ENCODE data around the gene GTF2F2.

Gene GTF2F2

DNA sequence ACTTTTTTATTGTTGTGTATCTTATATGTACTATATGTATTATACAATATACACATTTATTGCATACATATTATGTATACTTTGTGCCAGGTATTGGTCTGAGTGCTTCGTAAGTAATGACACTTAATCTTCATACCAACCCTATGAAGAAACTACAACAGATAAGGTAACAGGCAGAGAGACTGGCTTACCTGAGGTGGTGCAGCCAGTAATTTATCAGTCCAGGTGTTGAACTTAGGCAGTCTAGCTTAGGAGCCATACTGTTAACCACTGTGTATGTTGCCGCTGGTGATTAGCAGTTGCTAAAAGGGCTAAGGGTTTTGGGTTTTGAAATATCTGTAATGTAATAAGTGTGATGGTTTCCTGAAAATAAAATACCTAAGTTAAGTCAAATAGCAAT is 134.1 kb downstream of the GTF2F2 start:
- H3K27ac ChIP-seq (replicated peaks; ENCODE audit: low read length), result no peak overlapping the region

GRCh38 chr13:45255247-45255987 is 135.1 kb downstream of the GTF2F2 start:
- no peak overlapping the region for H3K4me3 ChIP-seq (ENCODE audit: low read length in 2 of 2)
- WGBS, 2 donors (ENCODE audit: extremely low coverage in 2 of 2, insufficient read length in 2 of 2, insufficient replicate concordance in 1 of 2), result no CpG with 5 or more reads among the region's 1 CpG
- H4K91ac ChIP-seq (ENCODE audit: low read depth, low read length, poor library complexity), result no peak overlapping the region

More for the DNA sequence above, 134.1 kb downstream of the GTF2F2 start:
- H3K4me1 ChIP-seq (ENCODE audit: control insufficient read depth in 2 of 2, insufficient read depth in 1 of 2, low read depth in 1 of 2, low read length in 2 of 2), result no peaks in the 10 kb centered on the region
- no peak overlapping the region for H3K9ac ChIP-seq (ENCODE audit: low read depth, low read length, poor library complexity)
- no peaks in the 10 kb centered on the region for H3K27me3 ChIP-seq (ENCODE audit: control insufficient read depth in 3 of 3, insufficient read depth in 3 of 3, low read depth in 1 of 3, low read length in 3 of 3)
- H3K79me1 ChIP-seq (ENCODE audit: low read depth, low read length), result no peaks in the 10 kb centered on the region
- whole genome bisulfite sequencing, 2 donors (ENCODE audit: extremely low coverage in 2 of 2, insufficient read length in 2 of 2, insufficient replicate concordance in 1 of 2), result no CpG with 5 or more reads among the region's 2 CpGs
- DNase-seq (ENCODE audit: low spot score), result no peak
- H3K4ac ChIP-seq (ENCODE audit: low read length), result no peak overlapping the region
- H3K4me3 ChIP-seq (ENCODE audit: low read length in 2 of 2), result no peak overlapping the region
- no peak overlapping the region for H3K4me2 ChIP-seq (ENCODE audit: insufficient read depth, low read length, poor library complexity, severe bottlenecking)
- no peak overlapping the region for H2BK120ac ChIP-seq (ENCODE audit: low read depth, low read length)
- no peak overlapping the region for H4K91ac ChIP-seq (ENCODE audit: low read depth, low read length, poor library complexity)
- H3K36me3 ChIP-seq (replicated peaks in 1 of 2; ENCODE audit: control insufficient read depth in 2 of 2, insufficient read depth in 2 of 2, low read length in 2 of 2), result peaks cover 4 to 19% of the 10 kb centered on the region in 2 donors
- no peak overlapping the region for H2BK12ac ChIP-seq (ENCODE audit: low read length)
- no peak overlapping the region for H3K14ac ChIP-seq (ENCODE audit: low read length)
- no peaks in the 10 kb centered on the region for H3K9me3 ChIP-seq (replicated peaks in 1 of 2; ENCODE audit: control insufficient read depth in 2 of 2, insufficient read depth in 1 of 2, low read depth in 1 of 2, low read length in 2 of 2)
- no peak overlapping the region for H2BK5ac ChIP-seq (ENCODE audit: low read length)
- no peak overlapping the region for H2BK15ac ChIP-seq (ENCODE audit: low read length)
- H3K23ac ChIP-seq (ENCODE audit: low read depth, low read length, poor library complexity), result no peak overlapping the region
- H4K8ac ChIP-seq (ENCODE audit: low read depth, low read length), result no peak overlapping the region
- no peak overlapping the region for H2AK5ac ChIP-seq (ENCODE audit: low read depth, low read length)
- no peak overlapping the region for H3K18ac ChIP-seq (ENCODE audit: low read length)
- no peak overlapping the region for H2AFZ ChIP-seq (ENCODE audit: low read length)

GRCh38 chr13:45256254-45256653 is 135.9 kb downstream of the GTF2F2 start:
- H3K14ac ChIP-seq (ENCODE audit: low read length), result no peak overlapping the region
- no peak overlapping the region for H4K8ac ChIP-seq (ENCODE audit: low read depth, low read length)
- H2AFZ ChIP-seq (ENCODE audit: low read length), result no peak overlapping the region
- H3K9ac ChIP-seq (ENCODE audit: low read depth, low read length, poor library complexity), result no peak overlapping the region
- H2BK12ac ChIP-seq (ENCODE audit: low read length), result no peak overlapping the region
- no peak overlapping the region for H2BK120ac ChIP-seq (ENCODE audit: low read depth, low read length)
- H3K4me2 ChIP-seq (ENCODE audit: insufficient read depth, low read length, poor library complexity, severe bottlenecking), result no peak overlapping the region
- H2AK5ac ChIP-seq (ENCODE audit: low read depth, low read length), result no peak overlapping the region
- no peak overlapping the region for H4K91ac ChIP-seq (ENCODE audit: low read depth, low read length, poor library complexity)
- no peaks in the 10 kb centered on the region for H3K4me1 ChIP-seq (ENCODE audit: control insufficient read depth in 2 of 2, insufficient read depth in 1 of 2, low read depth in 1 of 2, low read length in 2 of 2)
- H3K4ac ChIP-seq (ENCODE audit: low read length), result no peak overlapping the region
- no peak overlapping the region for H2BK5ac ChIP-seq (ENCODE audit: low read length)
- peaks cover 4 to 19% of the 10 kb centered on the region in 2 donors for H3K36me3 ChIP-seq (replicated peaks in 1 of 2; ENCODE audit: control insufficient read depth in 2 of 2, insufficient read depth in 2 of 2, low read length in 2 of 2)
- no peak for DNase-seq (ENCODE audit: low spot score)
- no peak overlapping the region for H2BK15ac ChIP-seq (ENCODE audit: low read length)
- no CpG with 5 or more reads among the region's 1 CpG for WGBS, 2 donors (ENCODE audit: extremely low coverage in 2 of 2, insufficient read length in 2 of 2, insufficient replicate concordance in 1 of 2)
- peaks cover 1% of the 10 kb centered on the region for H3K79me1 ChIP-seq (ENCODE audit: low read depth, low read length)
- H3K4me3 ChIP-seq (ENCODE audit: low read length in 2 of 2), result no peak overlapping the region
- H3K18ac ChIP-seq (ENCODE audit: low read length), result no peak overlapping the region
- no peak overlapping the region for H3K27ac ChIP-seq (replicated peaks; ENCODE audit: low read length)
- no peaks in the 10 kb centered on the region for H3K9me3 ChIP-seq (replicated peaks in 1 of 2; ENCODE audit: control insufficient read depth in 2 of 2, insufficient read depth in 1 of 2, low read depth in 1 of 2, low read length in 2 of 2)
- H3K23ac ChIP-seq (ENCODE audit: low read depth, low read length, poor library complexity), result no peak overlapping the region
- H3K27me3 ChIP-seq (ENCODE audit: control insufficient read depth in 3 of 3, insufficient read depth in 3 of 3, low read depth in 1 of 3, low read length in 3 of 3), result no peaks in the 10 kb centered on the region

More at GRCh38 chr13:45255247-45255987, 135.1 kb downstream of the GTF2F2 start:
- H3K79me1 ChIP-seq (ENCODE audit: low read depth, low read length), result no peaks in the 10 kb centered on the region
- no peak overlapping the region for H3K9ac ChIP-seq (ENCODE audit: low read depth, low read length, poor library complexity)
- H3K4me2 ChIP-seq (ENCODE audit: insufficient read depth, low read length, poor library complexity, severe bottlenecking), result no peak overlapping the region
- H3K4ac ChIP-seq (ENCODE audit: low read length), result no peak overlapping the region
- no peak overlapping the region for H3K18ac ChIP-seq (ENCODE audit: low read length)
- no peak overlapping the region for H4K8ac ChIP-seq (ENCODE audit: low read depth, low read length)
- H3K14ac ChIP-seq (ENCODE audit: low read length), result no peak overlapping the region
- no peak overlapping the region for H2BK12ac ChIP-seq (ENCODE audit: low read length)
- H2BK15ac ChIP-seq (ENCODE audit: low read length), result no peak overlapping the region
- no peak overlapping the region for H3K27ac ChIP-seq (replicated peaks; ENCODE audit: low read length)
- H3K9me3 ChIP-seq (replicated peaks in 1 of 2; ENCODE audit: control insufficient read depth in 2 of 2, insufficient read depth in 1 of 2, low read depth in 1 of 2, low read length in 2 of 2), result no peaks in the 10 kb centered on the region
- no peak overlapping the region for H2BK120ac ChIP-seq (ENCODE audit: low read depth, low read length)
- no peak overlapping the region for H3K23ac ChIP-seq (ENCODE audit: low read depth, low read length, poor library complexity)
- H2AK5ac ChIP-seq (ENCODE audit: low read depth, low read length), result no peak overlapping the region
- peaks cover 4 to 19% of the 10 kb centered on the region in 2 donors for H3K36me3 ChIP-seq (replicated peaks in 1 of 2; ENCODE audit: control insufficient read depth in 2 of 2, insufficient read depth in 2 of 2, low read length in 2 of 2)
- no peak for DNase-seq (ENCODE audit: low spot score)
- no peaks in the 10 kb centered on the region for H3K27me3 ChIP-seq (ENCODE audit: control insufficient read depth in 3 of 3, insufficient read depth in 3 of 3, low read depth in 1 of 3, low read length in 3 of 3)
- no peak overlapping the region for H2BK5ac ChIP-seq (ENCODE audit: low read length)
- no peaks in the 10 kb centered on the region for H3K4me1 ChIP-seq (ENCODE audit: control insufficient read depth in 2 of 2, insufficient read depth in 1 of 2, low read depth in 1 of 2, low read length in 2 of 2)
- H2AFZ ChIP-seq (ENCODE audit: low read length), result no peak overlapping the region

GRCh38 chr13:45257638-45258333 is 137.5 kb downstream of the GTF2F2 start:
- no peak overlapping the region for H4K91ac ChIP-seq (ENCODE audit: low read depth, low read length, poor library complexity)
- no peak overlapping the region for H2BK120ac ChIP-seq (ENCODE audit: low read depth, low read length)
- H2BK5ac ChIP-seq (ENCODE audit: low read length), result no peak overlapping the region
- no peak overlapping the region for H2BK15ac ChIP-seq (ENCODE audit: low read length)
- H3K23ac ChIP-seq (ENCODE audit: low read depth, low read length, poor library complexity), result no peak overlapping the region
- no peak overlapping the region for H3K9ac ChIP-seq (ENCODE audit: low read depth, low read length, poor library complexity)
- no peak overlapping the region for H2AK5ac ChIP-seq (ENCODE audit: low read depth, low read length)
- no CpG with 5 or more reads among the region's 4 CpGs for WGBS, 2 donors (ENCODE audit: extremely low coverage in 2 of 2, insufficient read length in 2 of 2, insufficient replicate concordance in 1 of 2)
- H4K8ac ChIP-seq (ENCODE audit: low read depth, low read length), result no peak overlapping the region
- no peak overlapping the region for H3K18ac ChIP-seq (ENCODE audit: low read length)
- no peak overlapping the region for H3K4ac ChIP-seq (ENCODE audit: low read length)
- no peaks in the 10 kb centered on the region for H3K4me1 ChIP-seq (ENCODE audit: control insufficient read depth in 2 of 2, insufficient read depth in 1 of 2, low read depth in 1 of 2, low read length in 2 of 2)
- H2BK12ac ChIP-seq (ENCODE audit: low read length), result no peak overlapping the region
- no peak overlapping the region for H2AFZ ChIP-seq (ENCODE audit: low read length)
- no peak overlapping the region for H3K4me3 ChIP-seq (ENCODE audit: low read length in 2 of 2)
- no peak for DNase-seq (ENCODE audit: low spot score)
- H3K79me1 ChIP-seq (ENCODE audit: low read depth, low read length), result peaks cover 1% of the 10 kb centered on the region
- no peak overlapping the region for H3K4me2 ChIP-seq (ENCODE audit: insufficient read depth, low read length, poor library complexity, severe bottlenecking)
- no peaks in the 10 kb centered on the region for H3K27me3 ChIP-seq (ENCODE audit: control insufficient read depth in 3 of 3, insufficient read depth in 3 of 3, low read depth in 1 of 3, low read length in 3 of 3)
- H3K36me3 ChIP-seq (replicated peaks in 1 of 2; ENCODE audit: control insufficient read depth in 2 of 2, insufficient read depth in 2 of 2, low read length in 2 of 2), result peaks cover 4 to 18% of the 10 kb centered on the region in 2 donors
- H3K27ac ChIP-seq (replicated peaks; ENCODE audit: low read length), result no peak overlapping the region
- H3K14ac ChIP-seq (ENCODE audit: low read length), result no peak overlapping the region
- no peaks in the 10 kb centered on the region for H3K9me3 ChIP-seq (replicated peaks in 1 of 2; ENCODE audit: control insufficient read depth in 2 of 2, insufficient read depth in 1 of 2, low read depth in 1 of 2, low read length in 2 of 2)
